HG02852 (cell line): Measurements from ENCODE around the gene HMX1.

Source experiments
- ATAC-seq: cut with Tn5 transposase; IDR thresholded peaks from one replicate; pipeline ENCODE4 v1.9.1; 2021; ENCODE audit warnings: mild to moderate bottlenecking, moderate library complexity; ENCODE audit not compliant: unreplicated experiment

The HMX1 gene

DNA sequence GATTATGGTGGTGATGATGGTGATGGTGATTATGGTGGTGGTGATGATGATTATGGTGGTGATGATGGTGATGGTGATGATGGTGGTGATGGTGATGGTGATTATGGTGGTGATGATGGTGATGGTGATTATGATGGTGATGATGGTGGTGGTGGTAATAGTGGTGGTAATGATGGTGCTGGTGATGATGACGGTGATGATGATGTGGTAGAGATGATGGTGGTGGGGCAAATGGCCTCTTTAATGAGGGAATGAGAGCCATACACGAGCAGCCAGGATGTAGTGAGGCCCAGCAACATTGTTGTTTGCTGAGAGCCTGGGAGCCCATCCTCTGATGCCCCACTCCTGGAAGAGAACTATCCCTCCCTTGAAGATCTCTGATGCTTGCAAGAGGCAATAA, 29.0 kb downstream of the HMX1 start:
- no peak for ATAC-seq

DNA sequence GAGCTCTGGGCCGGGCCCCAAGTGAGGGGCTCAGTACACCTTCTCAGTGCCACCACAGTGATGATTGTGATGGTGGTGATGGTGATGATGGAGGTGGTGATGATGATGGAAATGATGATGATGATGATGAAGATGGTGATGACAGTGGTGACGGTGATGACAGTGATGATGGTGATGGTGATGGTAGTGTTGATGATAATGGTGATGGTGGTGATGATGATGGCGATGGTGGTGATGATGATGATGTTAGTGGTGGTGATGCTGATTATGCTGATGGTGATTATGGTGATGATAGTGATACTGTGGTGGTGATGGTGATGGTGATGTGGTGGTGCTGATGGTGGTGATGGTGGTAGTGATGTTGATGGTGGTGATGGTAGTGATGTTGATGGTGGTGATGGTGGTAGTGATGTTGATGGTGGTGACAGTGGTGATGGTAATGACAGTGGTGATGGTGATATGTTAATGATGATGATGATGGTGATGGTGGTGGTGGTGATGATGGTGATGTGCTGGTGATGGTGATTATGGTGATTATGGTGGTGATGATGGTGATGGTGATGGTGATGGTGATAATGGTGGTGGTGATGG, 29.9 kb downstream of the HMX1 start:
- no peak for ATAC-seq

DNA sequence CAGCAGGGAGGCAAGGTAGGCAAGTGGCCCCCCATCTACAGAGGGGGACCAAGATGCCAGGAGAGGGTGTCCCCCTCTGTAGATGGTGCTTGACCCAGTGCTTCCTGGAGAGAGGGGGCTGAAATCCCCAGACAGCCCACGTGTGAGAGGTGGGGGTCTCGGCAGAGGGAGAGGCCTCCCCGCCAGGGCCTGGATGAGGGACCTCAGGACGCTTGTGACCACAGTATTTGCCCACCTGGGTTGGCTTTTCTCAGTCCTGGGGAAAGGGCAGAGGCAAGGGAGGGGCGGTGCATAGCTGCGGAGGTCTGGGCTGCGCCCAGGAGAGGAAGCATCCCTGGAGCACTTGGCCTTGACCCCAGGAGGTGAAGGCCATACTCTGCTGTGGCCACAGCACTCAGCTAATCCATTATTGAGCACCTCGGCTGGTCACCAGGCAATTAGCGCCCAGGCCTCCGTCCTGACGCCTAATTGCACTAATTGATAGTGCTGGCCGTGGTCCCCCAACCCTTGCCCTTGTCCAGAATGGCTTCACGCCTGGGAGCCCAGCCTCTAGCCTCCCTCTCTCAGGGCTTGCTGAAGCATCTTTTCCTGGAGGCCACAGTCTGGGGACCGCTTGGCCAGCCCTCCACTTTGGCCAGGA, 30.7 kb downstream of the HMX1 start:
- no peak for ATAC-seq

DNA sequence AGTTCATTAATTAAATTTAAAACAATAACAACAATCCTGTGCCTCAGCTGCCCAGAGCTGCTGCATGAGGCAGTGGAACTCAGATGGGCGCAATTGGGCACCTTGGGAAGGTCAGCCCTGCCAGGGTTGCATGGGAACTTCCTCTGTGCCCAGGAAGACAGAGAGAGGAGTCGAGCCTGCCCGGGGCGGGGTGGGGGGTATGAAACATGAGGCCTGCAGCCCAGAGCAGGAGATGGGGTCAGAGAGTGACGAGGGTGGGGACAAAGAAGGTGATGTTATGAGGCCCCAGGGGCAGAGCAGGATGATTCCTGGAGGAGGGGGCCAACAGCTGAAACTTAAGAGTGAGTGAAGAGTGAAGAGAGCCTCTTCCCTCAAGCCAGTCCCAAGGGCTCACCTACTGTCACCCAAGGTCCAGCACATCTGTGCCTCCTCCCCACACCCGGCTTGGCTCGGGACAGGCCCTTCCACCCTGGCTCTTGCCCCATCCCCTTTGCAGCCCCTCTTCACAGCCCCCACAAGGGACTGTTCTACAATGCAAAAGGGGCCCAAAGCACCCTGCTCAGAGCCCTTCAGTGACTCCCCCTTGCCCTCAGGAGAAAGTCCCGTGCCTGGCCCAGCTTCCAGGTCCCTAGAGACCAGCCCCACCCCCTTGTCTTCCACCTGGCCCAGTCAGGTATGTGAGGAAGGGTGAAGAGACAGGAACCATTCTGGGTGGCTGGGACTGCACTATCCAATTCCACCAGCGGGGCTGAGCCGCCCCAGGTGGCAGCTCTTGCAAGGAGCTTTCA, 31.4 kb downstream of the HMX1 start:
- no peak for ATAC-seq

DNA sequence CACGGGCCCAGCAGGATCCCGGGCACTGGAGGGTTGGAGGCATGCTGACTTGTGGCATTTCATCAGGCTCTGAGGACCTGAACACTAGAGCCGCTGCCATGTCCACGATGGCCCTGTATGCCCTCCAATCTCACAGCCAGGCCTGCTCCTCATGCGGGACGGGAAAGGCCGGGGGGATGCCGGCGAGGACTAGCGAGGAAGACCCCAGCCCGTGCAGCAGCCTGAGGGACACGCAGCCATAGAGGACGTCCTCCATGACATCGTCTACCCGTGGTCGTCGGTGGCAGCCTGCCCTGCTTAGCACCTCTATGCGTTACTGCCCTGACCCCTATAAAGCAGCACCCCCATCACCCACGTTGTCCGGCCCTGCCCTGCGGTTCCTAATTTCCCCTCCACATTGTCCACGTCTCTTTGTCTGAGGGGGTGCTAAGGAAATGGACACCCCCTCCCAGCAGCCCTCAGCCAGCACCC, 32.6 kb downstream of the HMX1 start:
- no peak for ATAC-seq

DNA sequence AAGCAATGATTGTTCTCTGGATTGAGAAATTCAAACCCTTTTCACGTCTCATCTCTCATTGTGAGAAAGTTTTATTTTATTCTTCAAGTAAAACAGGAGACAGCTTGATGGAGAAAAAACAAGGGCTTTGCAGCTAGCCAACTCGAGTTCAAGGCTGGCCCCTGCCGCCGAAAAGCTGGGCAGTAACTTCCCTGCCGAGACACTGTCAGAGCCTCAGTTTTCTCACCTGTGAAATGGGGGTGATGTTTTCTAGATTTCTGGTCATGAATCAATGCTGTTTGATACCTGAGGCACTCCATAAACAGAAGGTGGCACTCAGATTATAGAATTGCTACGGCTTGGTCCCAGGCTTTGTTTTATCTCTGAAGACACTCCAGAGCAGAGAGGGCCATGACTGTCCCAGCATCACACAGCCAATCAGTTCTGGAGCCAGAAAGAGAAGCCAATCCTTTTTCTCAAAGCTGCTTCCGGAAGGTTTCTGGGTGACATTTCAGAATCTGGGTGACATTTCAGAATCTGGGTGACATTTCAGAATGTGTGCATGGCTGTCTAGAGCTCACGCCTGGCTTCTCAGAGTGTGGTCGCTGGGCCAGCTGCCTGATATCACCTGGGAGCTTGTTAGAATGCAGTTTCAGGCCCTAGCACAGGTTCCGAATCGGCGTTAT, 33.2 kb downstream of the HMX1 start:
- no peak for ATAC-seq

DNA sequence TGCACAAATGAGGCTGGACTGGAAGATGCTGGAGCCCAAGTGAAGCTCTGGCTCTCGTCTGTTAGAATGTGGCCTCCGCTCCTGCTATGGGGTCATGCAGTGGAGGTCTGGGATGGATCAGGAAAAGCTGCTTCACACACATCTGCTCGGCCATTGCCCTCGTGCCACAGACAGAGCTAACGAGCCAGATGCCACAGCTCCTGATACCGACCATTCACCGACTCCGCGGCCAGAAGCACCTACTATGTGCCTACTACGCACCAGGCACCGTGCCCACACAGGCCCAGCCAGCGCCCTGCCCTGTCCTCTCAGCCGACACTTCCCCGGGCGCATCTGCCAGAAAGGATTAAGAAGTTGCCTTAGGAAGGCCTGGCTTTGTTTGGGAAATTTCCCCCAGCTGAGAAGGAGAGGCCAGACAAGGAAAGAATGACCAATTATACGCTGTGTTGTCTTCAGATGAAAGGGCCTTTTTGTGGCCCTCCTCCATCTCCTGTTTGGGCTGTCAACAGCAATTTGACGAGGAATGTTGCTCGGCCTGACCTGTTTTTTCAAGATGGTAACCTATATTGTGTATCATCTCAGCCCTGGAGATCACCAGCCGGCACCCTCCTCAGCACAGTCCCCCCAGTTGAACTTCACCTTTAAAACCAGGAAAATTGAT, 34.3 kb downstream of the HMX1 start:
- no peak for ATAC-seq

DNA sequence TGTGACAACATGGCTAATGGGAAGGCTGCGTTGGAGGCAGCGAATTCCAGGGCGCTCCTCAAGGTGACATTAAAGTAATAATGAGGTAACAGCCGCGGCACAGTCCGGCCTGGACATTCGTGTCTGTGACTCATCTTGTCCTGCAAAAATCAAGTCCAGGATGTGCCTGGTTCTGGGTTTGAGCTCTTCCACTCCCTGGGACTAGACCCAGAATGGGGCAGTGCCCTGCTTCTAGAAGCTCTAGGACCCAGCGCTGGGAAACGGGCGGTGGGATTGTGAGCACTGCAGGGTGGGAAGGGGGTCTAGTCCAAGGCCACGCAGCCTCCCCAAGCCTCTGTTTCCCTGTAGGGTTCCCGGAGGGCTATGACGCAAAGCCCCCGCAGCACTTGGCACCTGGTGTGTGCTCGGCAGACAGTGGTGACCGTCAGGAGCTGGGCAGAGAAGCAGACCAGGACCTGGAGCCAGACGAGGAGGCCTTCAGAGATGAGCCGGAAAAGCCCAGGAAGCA, 34.9 kb downstream of the HMX1 start:
- no peak for ATAC-seq

DNA sequence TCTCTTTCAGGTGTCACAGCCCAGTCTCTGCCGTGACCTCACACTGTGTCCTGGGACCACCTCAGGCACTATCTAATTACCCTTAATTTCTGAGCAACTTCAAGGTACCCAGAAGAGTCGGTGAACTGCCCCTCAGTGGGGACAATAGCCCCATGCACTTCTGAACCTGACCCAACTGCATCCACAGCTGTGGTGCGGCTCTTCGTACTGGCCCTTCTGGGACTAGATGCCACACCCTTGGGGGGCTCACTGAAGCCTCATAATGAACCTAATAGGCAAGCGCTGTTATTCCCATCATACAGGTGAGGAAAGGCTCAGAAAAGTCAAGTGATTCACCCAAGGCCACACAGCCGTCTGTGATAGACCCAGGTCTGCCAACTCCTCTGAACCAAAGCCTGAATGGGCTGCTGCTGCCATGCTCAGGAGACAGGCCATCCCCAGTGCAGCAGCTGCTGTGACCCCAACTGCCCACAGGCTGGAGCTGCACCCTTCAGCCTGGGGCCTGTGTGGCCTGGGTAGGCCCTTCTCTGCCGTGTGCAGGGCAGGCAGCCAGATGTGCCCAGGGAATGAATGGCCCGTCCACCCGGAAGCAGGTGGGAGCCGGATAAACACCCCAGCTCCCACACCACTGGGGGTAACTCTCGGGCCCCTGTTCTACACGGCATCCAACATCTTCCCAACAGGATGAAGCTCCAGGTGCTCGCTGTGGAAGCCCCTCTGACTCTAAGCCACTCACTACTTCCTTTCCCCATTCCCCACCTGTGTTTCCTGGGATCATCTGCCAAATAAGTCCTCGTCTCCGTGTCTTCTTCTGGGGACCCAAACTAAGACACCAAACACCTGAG, 35.9 kb downstream of the HMX1 start:
- no peak for ATAC-seq

DNA sequence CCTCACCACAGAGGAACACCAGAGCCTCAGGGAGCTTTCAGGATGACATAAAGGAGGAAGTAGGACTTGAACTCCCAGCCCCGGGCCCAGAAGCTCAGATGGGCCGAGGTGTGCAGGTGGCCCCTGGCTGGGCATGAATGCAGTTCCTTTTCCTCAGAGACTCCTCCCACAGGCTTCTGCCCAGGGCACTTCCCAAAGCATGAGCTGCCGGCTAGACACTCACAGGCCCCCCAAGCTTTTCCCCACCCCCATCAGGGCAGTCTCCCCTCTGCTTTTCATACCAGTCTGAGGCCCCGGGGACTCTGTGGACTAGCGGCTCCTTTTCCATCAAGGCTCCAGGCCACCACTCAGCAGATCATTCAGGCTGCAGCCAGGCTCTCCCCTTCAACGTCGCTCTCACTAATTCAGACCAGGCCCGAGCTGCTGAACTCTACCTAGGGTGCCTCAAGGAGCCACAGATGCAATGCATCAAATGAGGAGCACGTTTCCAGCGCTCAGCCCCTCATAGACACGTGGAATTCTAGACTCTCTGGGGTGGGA, 36.9 kb downstream of the HMX1 start:
- no peak for ATAC-seq

DNA sequence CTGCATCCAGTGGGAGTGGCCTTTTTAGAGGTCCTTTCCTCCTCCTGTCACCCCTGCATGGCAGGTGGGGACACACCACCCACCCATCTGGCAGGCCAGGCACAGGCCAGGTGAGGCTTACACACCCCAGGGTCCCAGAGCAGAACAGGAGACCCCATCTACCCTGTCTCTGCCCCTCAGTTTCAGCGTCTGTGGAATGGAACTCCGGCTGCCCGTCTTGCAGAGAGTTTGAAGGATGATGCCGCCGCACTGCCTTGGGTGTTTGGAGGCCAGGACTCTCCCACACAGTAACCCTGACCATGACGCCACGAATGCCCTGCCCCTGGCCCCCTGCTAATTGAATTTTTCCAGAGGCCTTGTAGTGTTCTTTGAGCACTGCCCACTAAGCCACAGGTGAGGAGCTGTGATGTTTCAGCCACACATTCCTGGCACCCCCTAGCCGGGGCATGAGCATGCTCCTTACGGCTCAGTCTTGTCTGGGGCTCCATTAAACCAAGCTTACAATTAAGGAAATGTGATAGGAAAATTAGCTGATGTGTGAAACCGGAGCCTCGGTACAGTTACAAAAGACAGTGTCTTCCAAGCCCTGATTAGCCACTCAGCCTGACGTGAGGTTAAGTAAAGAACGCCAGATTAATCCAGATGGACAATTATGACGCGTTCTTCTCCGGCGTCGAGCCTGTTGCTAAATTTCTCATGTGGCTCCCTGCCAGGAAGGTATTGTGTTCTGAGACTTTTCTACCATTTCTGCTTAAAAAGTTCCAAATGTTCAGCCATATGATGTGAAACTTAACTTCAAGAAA, 39.3 kb downstream of the HMX1 start:
- no peak for ATAC-seq

DNA sequence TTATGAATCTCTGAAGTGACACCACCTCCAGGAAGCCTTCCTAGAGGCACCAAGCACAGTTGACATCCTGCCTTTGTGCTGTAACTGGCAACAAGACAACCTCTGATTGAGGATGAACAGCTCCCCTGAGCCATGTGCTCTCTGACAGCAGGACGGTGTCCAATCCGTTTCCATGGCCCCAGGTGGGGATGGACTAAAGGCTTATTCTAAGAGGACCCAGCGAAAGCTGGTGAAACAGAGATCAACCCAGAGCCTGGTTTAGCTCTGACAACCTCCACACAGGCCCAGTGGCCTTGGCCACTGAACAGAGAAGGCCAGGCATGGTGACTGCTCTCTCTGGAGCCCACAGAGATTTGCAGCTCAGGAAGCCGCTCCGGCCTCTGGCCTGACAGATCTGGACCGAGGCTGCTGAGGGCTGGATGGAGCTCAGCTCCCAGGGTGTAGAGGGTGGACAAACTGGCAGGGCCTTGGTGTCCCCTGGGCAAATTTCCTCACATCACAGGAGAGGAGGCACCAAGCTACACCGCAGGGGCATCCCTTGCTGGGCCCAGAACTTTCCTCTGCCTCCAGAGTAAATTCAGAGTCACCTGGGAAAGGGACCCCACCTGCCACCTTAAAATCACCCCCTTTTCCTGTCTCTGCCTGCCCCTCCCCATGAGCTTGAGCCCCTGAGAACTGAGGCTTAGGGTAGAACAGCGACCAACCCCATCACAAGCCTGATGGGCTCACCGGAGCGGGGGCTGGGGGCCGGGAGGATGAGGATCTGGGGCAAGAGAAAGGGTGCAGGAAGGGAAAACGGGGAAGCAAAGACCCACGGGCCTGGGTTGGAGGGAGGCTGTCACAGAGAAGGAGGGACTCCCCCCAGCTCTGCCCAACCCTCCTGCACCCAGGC, 40.2 kb downstream of the HMX1 start:
- no peak for ATAC-seq

DNA sequence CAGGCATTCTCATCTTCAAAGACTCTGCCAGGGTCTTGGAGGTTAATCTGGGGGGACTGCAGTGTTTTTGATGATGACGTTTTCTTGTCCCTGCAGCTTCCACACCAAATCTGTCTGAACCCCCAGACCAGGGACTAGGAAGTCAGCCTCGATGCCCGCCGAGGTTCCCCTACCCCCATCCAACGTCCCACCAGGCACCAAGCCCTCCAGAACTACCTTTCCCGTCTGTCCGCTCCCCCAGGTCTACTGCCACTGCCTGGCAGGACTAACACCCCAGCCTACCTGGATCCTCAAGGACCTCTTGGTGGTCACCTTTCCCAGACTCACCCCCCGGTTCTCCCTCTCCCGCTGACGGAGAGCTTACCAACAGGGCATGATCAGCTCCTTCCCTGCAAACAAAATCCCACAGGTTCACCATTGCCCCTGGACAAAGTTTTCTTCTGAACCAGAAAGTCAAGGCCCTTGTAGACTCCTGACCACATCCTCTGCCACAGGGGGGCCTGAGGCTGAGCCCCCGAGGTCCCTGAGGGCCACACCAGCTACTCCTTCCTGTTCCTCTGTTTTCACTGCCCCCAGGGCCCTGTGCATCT, 40.9 kb downstream of the HMX1 start:
- no peak for ATAC-seq

DNA sequence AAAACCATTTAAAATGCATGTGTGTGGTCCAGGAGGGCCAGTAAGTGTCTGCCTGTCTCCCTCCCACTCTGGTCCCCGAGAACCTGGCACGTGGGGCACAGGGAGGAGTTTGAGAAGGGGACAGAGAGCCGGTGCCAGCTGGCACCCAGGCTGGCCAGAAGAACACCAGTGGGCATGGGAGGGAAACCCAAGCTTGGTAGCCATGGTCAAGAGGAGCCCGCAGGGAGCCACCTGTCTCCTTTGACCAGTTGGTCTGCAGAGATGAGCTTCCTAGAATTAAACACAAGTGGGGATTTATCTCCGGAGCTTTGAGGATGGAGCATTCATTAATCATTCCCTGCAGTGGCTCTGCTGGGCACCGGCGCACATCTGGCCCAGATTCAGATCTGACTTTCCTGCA, 41.6 kb downstream of the HMX1 start:
- no peak for ATAC-seq

DNA sequence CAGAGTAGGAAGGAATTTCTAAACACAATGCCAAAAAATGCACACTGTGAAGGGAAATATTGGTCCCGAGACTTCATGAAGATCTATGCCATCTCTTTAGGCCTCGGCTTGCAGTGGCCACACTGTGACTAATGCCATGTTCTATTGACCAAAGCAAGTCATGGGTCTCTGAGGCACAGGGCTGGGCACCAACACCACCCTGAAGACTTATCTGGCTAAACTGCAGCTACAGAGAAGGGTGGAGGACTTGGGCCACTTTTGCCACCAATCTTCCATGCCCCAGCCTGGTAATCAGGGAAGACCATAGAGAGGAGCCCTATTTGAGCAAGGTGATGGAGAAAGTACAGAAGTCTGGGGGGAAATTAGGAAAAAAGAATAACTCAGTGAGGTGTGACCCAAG, 42.1 kb downstream of the HMX1 start:
- no peak for ATAC-seq

DNA sequence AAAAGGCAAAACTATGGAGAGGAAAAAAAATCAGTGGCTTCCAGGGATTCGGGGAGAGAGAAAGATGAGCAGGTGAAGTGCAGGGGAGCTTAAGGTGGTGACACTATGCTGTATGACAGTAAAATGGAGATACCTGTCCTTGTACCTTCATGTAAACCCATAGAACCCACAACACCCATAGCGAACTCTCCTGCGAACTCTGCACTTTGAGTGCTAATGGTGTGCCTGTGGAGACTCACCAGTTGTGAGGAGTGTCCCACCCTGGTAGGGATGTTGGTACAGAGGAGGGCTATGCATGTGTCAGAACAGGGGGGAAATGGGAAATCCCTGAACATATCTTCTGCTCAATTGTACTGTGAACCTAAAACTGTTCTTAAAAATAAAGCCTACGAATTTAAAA, 42.8 kb downstream of the HMX1 start:
- ATAC-seq: no peak

DNA sequence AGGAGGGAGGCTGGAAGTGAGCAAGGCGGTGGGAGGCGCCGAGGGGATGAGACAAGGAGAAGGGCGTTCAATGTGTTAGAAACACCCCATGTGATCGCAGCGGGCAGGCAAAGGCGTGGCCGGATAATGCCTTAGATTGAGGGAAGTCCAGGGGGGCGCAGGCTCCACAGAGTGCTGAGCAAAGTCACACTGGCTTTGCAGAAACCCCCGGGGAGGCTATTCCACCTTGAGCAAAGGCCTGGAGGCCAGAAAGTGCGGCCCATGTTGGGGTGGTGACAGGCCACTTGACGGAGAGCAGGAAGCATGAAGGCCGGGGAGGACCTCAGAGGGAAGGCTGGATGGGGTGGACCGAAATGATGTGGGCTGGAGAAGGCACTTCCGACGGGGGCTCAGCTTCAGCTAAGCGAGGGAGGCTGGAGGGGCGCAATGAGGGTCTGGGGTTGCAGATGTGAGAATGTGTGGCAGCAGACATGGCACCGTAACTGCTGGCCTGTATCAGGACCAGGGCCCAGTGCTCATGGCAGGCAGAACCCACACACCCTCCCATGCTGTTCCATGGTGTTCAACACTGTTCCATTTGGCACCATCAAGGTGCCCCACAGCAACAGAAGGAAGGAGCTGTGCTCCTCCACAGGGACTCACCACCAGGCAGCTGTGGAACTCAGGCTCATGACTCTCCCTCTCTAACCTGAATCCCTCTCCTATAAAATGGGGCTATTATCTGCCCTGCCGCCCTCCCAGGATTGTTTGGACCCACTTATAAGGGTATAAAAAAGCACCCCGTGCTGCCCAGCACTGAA, 50.3 kb downstream of the HMX1 start:
- no peak for ATAC-seq
